ENCODE data around the gene BEAN1. TPM values are rescaled to one million over a fixed set of nuclear protein-coding genes. Genes with fewer than 3 reads are reported as not detected.

Gene BEAN1
- total and polyA plus RNA-seq, 7 donors, result 0.35 to 0.41 TPM; not detected in 5

- Histone ChIP-seq H3K9me3 (no peaks in the 10 kb centered on the region), H3K36me3 (peaks cover 0 to 27% (median 2%) of the 10 kb centered on the region in 4 donors), H3K27ac (peak overlapping the region; percentile 87 to 94 (median 90)), H3K4me3 (no peak overlapping the region), H3K4me1 (peaks cover 0 to 58% (median 49%) of the 10 kb centered on the region in 4 donors), H3K27me3 (no peaks in the 10 kb centered on the region)
- peak; percentile 67 for DNase-seq
- intact Hi-C loops (cut with DNase I), result no loop called here
- TF ChIP-seq EP300 (IDR thresholded peaks at IDR 0.05) (no peak), CTCF (IDR thresholded peaks at IDR 0.05) (peak in 1 of 4 experiments; percentile 27)
- WGBS, 2 donors, result 58 to 64% methylated on average over 12 of the region's 12 CpGs
These were observed 88.8 kb downstream of the BEAN1 start for GRCh38 chr16:66515596-66516508.

GRCh38 chr16:66516509-66516807, 89.4 kb downstream of the BEAN1 start:
- WGBS, 2 donors, result 11 to 23% methylated on average over 8 of the region's 8 CpGs
- intact Hi-C loops (cut with DNase I), result no loop called here
- H3K27me3 ChIP-seq, result no peaks in the 10 kb centered on the region
- H3K27ac ChIP-seq, result peak overlapping the region; percentile 87 to 94 (median 90)
- no peaks in the 10 kb centered on the region for H3K9me3 ChIP-seq
- H3K4me1 ChIP-seq, result peaks cover 0 to 58% (median 44%) of the 10 kb centered on the region in 4 donors
- H3K4me3 ChIP-seq, result no peak overlapping the region
- no peak for TF ChIP-seq POLR2AphosphoS5 (IDR thresholded peaks at IDR 0.05)
- no peak for TF ChIP-seq EP300 (IDR thresholded peaks at IDR 0.05)
- TF ChIP-seq CTCF (IDR thresholded peaks at IDR 0.05), result no peak
- TF ChIP-seq POLR2A (IDR thresholded peaks at IDR 0.05), result no peak
- no peak for DNase-seq
- H3K36me3 ChIP-seq, result peaks cover 0 to 23% (median 0%) of the 10 kb centered on the region in 4 donors

- H3K27me3 ChIP-seq, result no peaks in the 10 kb centered on the region
- H3K27ac ChIP-seq, result peak overlapping the region; percentile 87 to 94 (median 90)
- intact Hi-C loops (cut with DNase I), result loop anchor here (1.0 kb wide), 1 partner anchor 33 kb away; the partner anchor contains the start of gene TK2
- peaks cover 0 to 58% (median 43%) of the 10 kb centered on the region in 4 donors for H3K4me1 ChIP-seq
- no peaks in the 10 kb centered on the region for H3K9me3 ChIP-seq
- peaks cover 0 to 18% (median 0%) of the 10 kb centered on the region in 4 donors for H3K36me3 ChIP-seq
- WGBS, 2 donors, result 6 to 14% methylated on average over 15 of the region's 15 CpGs
- peak; percentile 99 for DNase-seq
- TF ChIP-seq POLR2A (IDR thresholded peaks at IDR 0.05) (peak in 1 of 2 donors; percentile 24), POLR2AphosphoS5 (IDR thresholded peaks at IDR 0.05) (peak; percentile 52 to 91 (median 76)), CTCF (IDR thresholded peaks at IDR 0.05) (no peak), EP300 (IDR thresholded peaks at IDR 0.05) (peak in 2 of 4 donors; percentile 69 to 70)
- peak overlapping the region in 3 of 4 donors; percentile 2 to 19 (median 10) for H3K4me3 ChIP-seq
These were observed 89.9 kb downstream of the BEAN1 start for GRCh38 chr16:66516808-66517585.

- Histone ChIP-seq H3K4me1 (peaks cover 0 to 58% (median 41%) of the 10 kb centered on the region in 4 donors), H3K4me3 (peak overlapping the region in 1 of 4 donors; percentile 10)
- intact Hi-C loops (cut with DNase I), result loop anchor here (1.0 kb wide), 1 partner anchor 33 kb away; the partner anchor contains the start of gene TK2
These were observed 90.6 kb downstream of the BEAN1 start for GRCh38 chr16:66517586-66518263.

More at GRCh38 chr16:66517586-66518263, 90.6 kb downstream of the BEAN1 start:
- H3K36me3 ChIP-seq, result peaks cover 0 to 18% (median 0%) of the 10 kb centered on the region in 4 donors
- DNase-seq, result no peak
- H3K27me3 ChIP-seq, result no peaks in the 10 kb centered on the region
- WGBS, 2 donors, result 83% methylated on average over 8 of the region's 8 CpGs
- H3K9me3 ChIP-seq, result no peaks in the 10 kb centered on the region
- peak overlapping the region; percentile 87 to 94 (median 90) for H3K27ac ChIP-seq
- TF ChIP-seq POLR2A (IDR thresholded peaks at IDR 0.05), result no peak
- no peak for TF ChIP-seq CTCF (IDR thresholded peaks at IDR 0.05)
- TF ChIP-seq POLR2AphosphoS5 (IDR thresholded peaks at IDR 0.05), result no peak
- no peak for TF ChIP-seq EP300 (IDR thresholded peaks at IDR 0.05)
